Measurements from ENCODE around the gene ABHD2.
"Not testable (repeated sequence)": the region's sequence is repeated elsewhere in the genome, so short reads cannot be mapped to it uniquely, and the experiment has no call there.

ABHD2 gene

GRCh38 chr15:89227425-89227824, 139.2 kb downstream of the ABHD2 start:
- DNase-seq (ENCODE audit: low read depth): no peak

GRCh38 chr15:89230277-89230676, 142.0 kb downstream of the ABHD2 start:
- no peak for DNase-seq (ENCODE audit: low read depth)

GRCh38 chr15:89231832-89232231, 143.6 kb downstream of the ABHD2 start:
- DNase-seq (ENCODE audit: low read depth): no peak

GRCh38 chr15:89239883-89240810, 151.9 kb downstream of the ABHD2 start:
- DNase-seq (ENCODE audit: low read depth): not testable (repeated sequence)

GRCh38 chr15:89243046-89243690, 154.9 kb downstream of the ABHD2 start:
- DNase-seq (ENCODE audit: low read depth): no peak

- DNase-seq (ENCODE audit: low read depth): peak; percentile 96
Measured at GRCh38 chr15:89243691-89244573, 155.7 kb downstream of the ABHD2 start, which contains the start of gene FANCI. FANCI (plus strand) TSS chr15:89243979; CDS start chr15:89247648, 3,669 bp downstream.

GRCh38 chr15:89244574-89244903, 156.3 kb downstream of the ABHD2 start:
- no peak for DNase-seq (ENCODE audit: low read depth)

GRCh38 chr15:89247446-89247845, 159.2 kb downstream of the ABHD2 start:
- DNase-seq (ENCODE audit: low read depth): no peak

- no peak for DNase-seq (ENCODE audit: low read depth)
Measured at GRCh38 chr15:89248584-89248983, 160.3 kb downstream of the ABHD2 start.

GRCh38 chr15:89250142-89250541, 161.9 kb downstream of the ABHD2 start:
- DNase-seq (ENCODE audit: low read depth): not testable (repeated sequence)
